NT2/D1 (cell line): ENCODE data around the gene TPD52L3.

ENCODE experiments used
- DNase-seq: peaks from one replicate; pipeline ENCODE4 v3.0.0-alpha.2; 2011; ENCODE audit warnings: low read depth, low spot score
- H3K27me3 ChIP-seq: 2 replicates; pipeline ENCODE4 v1.6.0; 2011; ENCODE audit warnings: mild to moderate bottlenecking; ENCODE audit not compliant: insufficient read length, insufficient read depth
- H3K36me3 ChIP-seq: 2 replicates; pipeline ENCODE4 v1.6.1; 2011; ENCODE audit warnings: mild to moderate bottlenecking, low read length, mixed read lengths; ENCODE audit not compliant: insufficient read depth, insufficient read length
- H3K4me1 ChIP-seq: 2 replicates; pipeline ENCODE4 v1.5.1; 2011; ENCODE audit not compliant: insufficient read depth, insufficient read length
- H3K4me3 ChIP-seq: 2 replicates; pipeline ENCODE4 v1.5.1; 2011; ENCODE audit warnings: low read depth; ENCODE audit not compliant: insufficient read length
- H3K9ac ChIP-seq: 2 replicates; pipeline ENCODE4 v1.6.0; 2011; ENCODE audit warnings: low read depth; ENCODE audit not compliant: insufficient read length
- H3K9me3 ChIP-seq: 2 replicates; pipeline ENCODE4 v1.5.1; 2011; ENCODE audit warnings: mild to moderate bottlenecking, low read length; ENCODE audit not compliant: insufficient read depth
- SUZ12 ChIP-seq: IDR thresholded peaks from 2 replicates; pipeline ENCODE4 v1.6.1; 2011; ENCODE audit not compliant: insufficient read length, insufficient read depth; ENCODE audit errors: extremely low read depth
- YY1 ChIP-seq: IDR thresholded peaks from 2 replicates; pipeline ENCODE4 v1.6.1; 2011; ENCODE audit not compliant: insufficient read length, insufficient read depth
- ZNF274 ChIP-seq: IDR thresholded peaks from 2 replicates; pipeline ENCODE4 v1.6.1; 2011; ENCODE audit warnings: mild to moderate bottlenecking, low read depth, low read length

TPD52L3 gene

GRCh38 chr9:6328103-6328502 lies at the start of gene TPD52L3:
Gene TPD52L3 (plus strand): TSS chr9:6328375. CDS start chr9:6328596, 221 bp downstream.
- H3K4me1 ChIP-seq: no peaks in the 10 kb centered on the region
- no peak within 1 kb of the TSS for H3K4me3 ChIP-seq
- H3K36me3 ChIP-seq: no peaks in the 10 kb centered on the region
- H3K9ac ChIP-seq: no peak within 1 kb of the TSS
- no peaks in the 10 kb centered on the region; the same call in 1 of the 2 replicates for H3K9me3 ChIP-seq
- TF ChIP-seq YY1: no peak
- no peak for TF ChIP-seq SUZ12
- no peak for TF ChIP-seq ZNF274
- H3K27me3 ChIP-seq: no peaks in the 10 kb centered on the region
- no peak for DNase-seq

DNA sequence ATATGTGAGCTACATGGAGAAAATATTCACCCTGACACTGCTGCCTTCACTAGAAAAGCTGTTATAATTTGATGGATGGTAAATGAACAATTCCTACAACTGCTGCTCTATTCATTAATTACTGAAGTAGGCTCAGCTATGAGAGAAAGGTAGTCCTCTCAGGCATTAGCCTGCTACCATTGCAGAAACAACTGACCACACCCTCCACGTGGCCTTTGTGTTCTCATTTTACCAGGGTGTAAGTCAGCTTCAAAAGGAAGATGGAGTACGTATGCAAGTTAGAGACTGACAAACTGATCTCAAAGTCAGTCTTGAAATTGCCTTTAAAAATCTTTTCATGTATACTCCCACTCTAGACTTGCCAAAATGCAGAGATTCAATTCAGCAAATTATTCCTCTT lies 26.3 kb upstream of the TPD52L3 start:
- TF ChIP-seq YY1 (no peak), SUZ12 (no peak), ZNF274 (no peak)
- Histone ChIP-seq H3K9ac (no peak overlapping the region), H3K36me3 (no peaks in the 10 kb centered on the region), H3K9me3 (no peaks in the 10 kb centered on the region), H3K27me3 (no peaks in the 10 kb centered on the region), H3K4me1 (no peaks in the 10 kb centered on the region), H3K4me3 (no peak overlapping the region)
- no peak for DNase-seq

- TF ChIP-seq SUZ12 (no peak), YY1 (no peak), ZNF274 (no peak)
- H3K27me3 ChIP-seq: no peaks in the 10 kb centered on the region
- no peak overlapping the region for H3K9ac ChIP-seq
These were observed 25.8 kb upstream of the TPD52L3 start for GRCh38 chr9:6302417-6302816.

DNA sequence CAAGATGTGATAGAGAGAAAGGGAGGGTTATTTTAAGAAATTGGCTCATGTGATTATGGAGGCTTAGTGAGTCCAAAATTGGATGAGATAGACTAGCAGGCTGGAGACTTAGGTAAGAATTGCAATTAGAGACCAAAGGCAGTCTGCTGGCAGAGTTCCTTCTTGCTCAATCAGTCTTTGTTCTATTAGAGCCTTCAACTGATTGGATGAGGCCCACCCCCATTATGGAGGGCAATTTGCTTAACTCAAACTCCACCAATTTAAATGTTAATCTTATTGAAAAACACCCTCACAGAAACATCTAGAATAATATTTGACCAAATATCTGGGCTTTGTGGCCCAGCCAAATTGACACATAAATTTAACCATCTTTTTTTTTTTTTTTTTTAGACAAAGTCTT lies 23.9 kb upstream of the TPD52L3 start:
- H3K36me3 ChIP-seq: no peaks in the 10 kb centered on the region
- TF ChIP-seq SUZ12 (no peak), YY1 (no peak), ZNF274 (no peak)
- no peak overlapping the region for H3K9ac ChIP-seq
- H3K4me3 ChIP-seq: no peak overlapping the region
- H3K9me3 ChIP-seq: no peaks in the 10 kb centered on the region
- no peaks in the 10 kb centered on the region for H3K27me3 ChIP-seq
- DNase-seq: no peak
- no peaks in the 10 kb centered on the region for H3K4me1 ChIP-seq

More at GRCh38 chr9:6302417-6302816, 25.8 kb upstream of the TPD52L3 start:
- H3K36me3 ChIP-seq: no peaks in the 10 kb centered on the region
- H3K9me3 ChIP-seq: no peaks in the 10 kb centered on the region
- no peak overlapping the region for H3K4me3 ChIP-seq
- DNase-seq: no peak
- H3K4me1 ChIP-seq: no peaks in the 10 kb centered on the region

DNA sequence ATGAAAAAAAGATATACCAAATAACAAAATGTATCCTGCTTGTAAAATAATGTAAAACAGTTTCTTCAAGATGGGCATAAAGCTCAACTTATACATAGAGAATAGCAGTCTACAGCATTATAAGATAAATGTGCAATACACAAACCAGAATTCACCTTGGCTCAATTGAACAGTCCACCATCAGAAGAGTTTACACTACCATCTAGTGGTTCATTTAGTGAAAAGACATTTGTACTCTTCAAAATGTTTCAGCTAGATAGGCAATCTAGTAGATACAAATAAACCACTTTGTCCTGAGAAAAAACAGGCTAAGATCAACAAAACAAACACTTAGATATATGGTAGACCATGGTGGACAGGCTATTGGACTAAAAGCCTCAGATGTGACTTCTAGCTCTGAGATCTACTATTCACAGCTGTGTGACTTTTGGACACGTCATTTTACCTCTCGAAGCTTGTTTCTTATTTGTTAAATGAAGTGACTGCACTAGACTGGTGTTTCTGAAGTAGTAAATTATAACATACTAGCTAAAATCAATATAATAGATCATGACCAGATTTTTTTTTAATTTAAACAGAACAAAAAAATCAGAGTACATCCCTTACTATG lies 22.1 kb upstream of the TPD52L3 start:
- no peaks in the 10 kb centered on the region for H3K9me3 ChIP-seq
- no peak for TF ChIP-seq YY1
- no peak for TF ChIP-seq SUZ12
- no peak for TF ChIP-seq ZNF274
- no peak overlapping the region for H3K4me3 ChIP-seq
- peak; percentile 11 for DNase-seq
- no peaks in the 10 kb centered on the region for H3K4me1 ChIP-seq
- H3K36me3 ChIP-seq: no peaks in the 10 kb centered on the region
- no peaks in the 10 kb centered on the region for H3K27me3 ChIP-seq
- H3K9ac ChIP-seq: no peak overlapping the region

GRCh38 chr9:6307551-6308096 lies 20.6 kb upstream of the TPD52L3 start:
- TF ChIP-seq ZNF274 (no peak), YY1 (no peak)
- H3K9ac ChIP-seq: no peak overlapping the region
- no peaks in the 10 kb centered on the region for H3K27me3 ChIP-seq
- no peaks in the 10 kb centered on the region for H3K36me3 ChIP-seq
- no peak overlapping the region for H3K4me3 ChIP-seq
- no peak for DNase-seq
- H3K9me3 ChIP-seq: no peaks in the 10 kb centered on the region
- no peaks in the 10 kb centered on the region for H3K4me1 ChIP-seq

GRCh38 chr9:6330958-6331634 lies 2.9 kb downstream of the TPD52L3 start:
- no peak overlapping the region for H3K4me3 ChIP-seq
- H3K9me3 ChIP-seq: peaks cover 19% of the 10 kb centered on the region
- H3K36me3 ChIP-seq: no peaks in the 10 kb centered on the region
- DNase-seq: no peak
- TF ChIP-seq ZNF274: no peak
- H3K9ac ChIP-seq: no peak overlapping the region
- no peaks in the 10 kb centered on the region for H3K27me3 ChIP-seq
- no peaks in the 10 kb centered on the region for H3K4me1 ChIP-seq
